HL-60 (cell line): ENCODE data around the gene CSNK1G1.
"Not testable (repeated sequence)": the region's sequence is repeated elsewhere in the genome, so short reads cannot be mapped to it uniquely, and the experiment has no call there.

ENCODE experiments used
- DNase-seq, 2 experiments: peaks; one replicate each; pipeline ENCODE4 v3.0.0-alpha.2; 2010 to 2020; ENCODE audit warnings: low read depth in 1 of 2, low spot score in 1 of 2
- H3K27ac ChIP-seq: fragments of 250-450 bp; sonication (Bioruptor Pico); replicated peaks from 2 replicates; pipeline ENCODE4 v1.5.1; 2020; ENCODE audit warnings: mild to moderate bottlenecking, moderate library complexity
- H3K27me3 ChIP-seq: fragments of 250-450 bp; sonication (Bioruptor Pico); 2 replicates; pipeline ENCODE4 v1.5.1; 2021; ENCODE audit warnings: mild to moderate bottlenecking, moderate library complexity; ENCODE audit not compliant: insufficient read depth, poor library complexity, severe bottlenecking
- H3K4me3 ChIP-seq: replicated peaks from 2 replicates; pipeline ENCODE4 v1.5.1; 2011; ENCODE audit warnings: mild to moderate bottlenecking, control low read depth, low read length; ENCODE audit not compliant: insufficient read depth
- GABPA ChIP-seq: IDR thresholded peaks from 2 replicates; pipeline ENCODE4 v1.6.1; 2012; ENCODE audit warnings: low read depth
- POLR2AphosphoS5 ChIP-seq: IDR thresholded peaks from 2 replicates; pipeline ENCODE4 v1.6.1; 2012; ENCODE audit warnings: low read depth
- SPI1 ChIP-seq: IDR thresholded peaks from 2 replicates; pipeline ENCODE4 v1.6.1; 2012; ENCODE audit warnings: low read depth, mild to moderate bottlenecking, borderline replicate concordance
- TF ChIP-seq, protein P1 (sequence below): IDR thresholded peaks from one replicate; pipeline ENCODE4 v1.5.1; 2011; ENCODE audit warnings: low read length, control low read depth, inconsistent platforms; ENCODE audit not compliant: insufficient read depth
- TF ChIP-seq, protein P2 (sequence below): IDR thresholded peaks from 2 replicates; pipeline ENCODE4 v1.6.1; 2012; ENCODE audit warnings: low read depth; ENCODE audit not compliant: insufficient replicate concordance

CSNK1G1 gene

DNA sequence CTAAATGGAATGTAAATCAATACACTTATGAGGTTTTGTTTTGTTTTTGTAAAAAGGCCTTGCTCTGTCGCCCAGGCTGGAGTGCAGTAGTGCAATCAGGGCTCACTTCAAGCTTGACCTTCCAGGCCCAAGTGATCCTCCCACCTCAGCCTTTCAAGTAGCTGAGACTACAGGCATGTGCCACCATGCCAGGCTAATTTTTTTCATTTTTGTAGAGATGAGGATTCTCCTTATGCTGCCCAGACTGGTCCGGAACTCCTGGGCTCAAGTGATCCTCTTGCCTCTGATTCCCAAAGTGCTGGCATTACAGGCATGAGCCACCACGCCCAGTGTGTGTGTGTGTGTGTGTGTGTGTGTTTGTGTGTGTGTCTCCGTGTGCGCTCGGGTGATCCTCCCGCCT is 30.3 kb upstream of the CSNK1G1 start:
- TF ChIP-seq, protein P1, sequence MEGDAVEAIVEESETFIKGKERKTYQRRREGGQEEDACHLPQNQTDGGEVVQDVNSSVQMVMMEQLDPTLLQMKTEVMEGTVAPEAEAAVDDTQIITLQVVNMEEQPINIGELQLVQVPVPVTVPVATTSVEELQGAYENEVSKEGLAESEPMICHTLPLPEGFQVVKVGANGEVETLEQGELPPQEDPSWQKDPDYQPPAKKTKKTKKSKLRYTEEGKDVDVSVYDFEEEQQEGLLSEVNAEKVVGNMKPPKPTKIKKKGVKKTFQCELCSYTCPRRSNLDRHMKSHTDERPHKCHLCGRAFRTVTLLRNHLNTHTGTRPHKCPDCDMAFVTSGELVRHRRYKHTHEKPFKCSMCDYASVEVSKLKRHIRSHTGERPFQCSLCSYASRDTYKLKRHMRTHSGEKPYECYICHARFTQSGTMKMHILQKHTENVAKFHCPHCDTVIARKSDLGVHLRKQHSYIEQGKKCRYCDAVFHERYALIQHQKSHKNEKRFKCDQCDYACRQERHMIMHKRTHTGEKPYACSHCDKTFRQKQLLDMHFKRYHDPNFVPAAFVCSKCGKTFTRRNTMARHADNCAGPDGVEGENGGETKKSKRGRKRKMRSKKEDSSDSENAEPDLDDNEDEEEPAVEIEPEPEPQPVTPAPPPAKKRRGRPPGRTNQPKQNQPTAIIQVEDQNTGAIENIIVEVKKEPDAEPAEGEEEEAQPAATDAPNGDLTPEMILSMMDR = no peak
- TF ChIP-seq POLR2AphosphoS5 (no peak), SPI1 (no peak), GABPA (no peak)
- TF ChIP-seq, protein P2, sequence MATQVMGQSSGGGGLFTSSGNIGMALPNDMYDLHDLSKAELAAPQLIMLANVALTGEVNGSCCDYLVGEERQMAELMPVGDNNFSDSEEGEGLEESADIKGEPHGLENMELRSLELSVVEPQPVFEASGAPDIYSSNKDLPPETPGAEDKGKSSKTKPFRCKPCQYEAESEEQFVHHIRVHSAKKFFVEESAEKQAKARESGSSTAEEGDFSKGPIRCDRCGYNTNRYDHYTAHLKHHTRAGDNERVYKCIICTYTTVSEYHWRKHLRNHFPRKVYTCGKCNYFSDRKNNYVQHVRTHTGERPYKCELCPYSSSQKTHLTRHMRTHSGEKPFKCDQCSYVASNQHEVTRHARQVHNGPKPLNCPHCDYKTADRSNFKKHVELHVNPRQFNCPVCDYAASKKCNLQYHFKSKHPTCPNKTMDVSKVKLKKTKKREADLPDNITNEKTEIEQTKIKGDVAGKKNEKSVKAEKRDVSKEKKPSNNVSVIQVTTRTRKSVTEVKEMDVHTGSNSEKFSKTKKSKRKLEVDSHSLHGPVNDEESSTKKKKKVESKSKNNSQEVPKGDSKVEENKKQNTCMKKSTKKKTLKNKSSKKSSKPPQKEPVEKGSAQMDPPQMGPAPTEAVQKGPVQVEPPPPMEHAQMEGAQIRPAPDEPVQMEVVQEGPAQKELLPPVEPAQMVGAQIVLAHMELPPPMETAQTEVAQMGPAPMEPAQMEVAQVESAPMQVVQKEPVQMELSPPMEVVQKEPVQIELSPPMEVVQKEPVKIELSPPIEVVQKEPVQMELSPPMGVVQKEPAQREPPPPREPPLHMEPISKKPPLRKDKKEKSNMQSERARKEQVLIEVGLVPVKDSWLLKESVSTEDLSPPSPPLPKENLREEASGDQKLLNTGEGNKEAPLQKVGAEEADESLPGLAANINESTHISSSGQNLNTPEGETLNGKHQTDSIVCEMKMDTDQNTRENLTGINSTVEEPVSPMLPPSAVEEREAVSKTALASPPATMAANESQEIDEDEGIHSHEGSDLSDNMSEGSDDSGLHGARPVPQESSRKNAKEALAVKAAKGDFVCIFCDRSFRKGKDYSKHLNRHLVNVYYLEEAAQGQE = no peak
- no peak overlapping the region for H3K4me3 ChIP-seq
- DNase-seq = no peak
- no peaks in the 10 kb centered on the region for H3K27me3 ChIP-seq
- H3K27ac ChIP-seq = no peak overlapping the region

DNA sequence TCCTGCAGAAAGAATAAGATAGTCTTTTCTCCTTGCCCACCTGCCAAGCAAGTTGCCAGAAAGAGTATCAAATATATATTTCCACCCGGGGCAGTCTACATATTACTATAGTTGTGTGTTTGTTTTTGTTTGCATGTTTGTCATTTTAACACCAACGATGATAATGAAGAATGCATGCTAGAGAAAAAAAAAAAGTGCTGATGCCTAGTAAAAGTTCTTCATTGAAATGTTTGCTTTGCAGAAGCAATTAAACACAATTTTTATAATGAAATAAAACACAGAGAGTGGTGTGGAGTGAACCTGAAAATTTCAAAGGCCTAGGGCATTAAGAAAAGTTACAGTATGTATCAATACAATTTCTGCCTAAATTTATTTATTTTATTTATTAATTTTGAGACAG is 27.8 kb upstream of the CSNK1G1 start:
- Histone ChIP-seq H3K27ac (no peak overlapping the region), H3K27me3 (no peaks in the 10 kb centered on the region), H3K4me3 (no peak overlapping the region)
- no peak for DNase-seq
- TF ChIP-seq SPI1 = no peak
- TF ChIP-seq POLR2AphosphoS5 = no peak
- TF ChIP-seq, protein P2 = no peak
- TF ChIP-seq, protein P1 = no peak
- no peak for TF ChIP-seq GABPA

DNA sequence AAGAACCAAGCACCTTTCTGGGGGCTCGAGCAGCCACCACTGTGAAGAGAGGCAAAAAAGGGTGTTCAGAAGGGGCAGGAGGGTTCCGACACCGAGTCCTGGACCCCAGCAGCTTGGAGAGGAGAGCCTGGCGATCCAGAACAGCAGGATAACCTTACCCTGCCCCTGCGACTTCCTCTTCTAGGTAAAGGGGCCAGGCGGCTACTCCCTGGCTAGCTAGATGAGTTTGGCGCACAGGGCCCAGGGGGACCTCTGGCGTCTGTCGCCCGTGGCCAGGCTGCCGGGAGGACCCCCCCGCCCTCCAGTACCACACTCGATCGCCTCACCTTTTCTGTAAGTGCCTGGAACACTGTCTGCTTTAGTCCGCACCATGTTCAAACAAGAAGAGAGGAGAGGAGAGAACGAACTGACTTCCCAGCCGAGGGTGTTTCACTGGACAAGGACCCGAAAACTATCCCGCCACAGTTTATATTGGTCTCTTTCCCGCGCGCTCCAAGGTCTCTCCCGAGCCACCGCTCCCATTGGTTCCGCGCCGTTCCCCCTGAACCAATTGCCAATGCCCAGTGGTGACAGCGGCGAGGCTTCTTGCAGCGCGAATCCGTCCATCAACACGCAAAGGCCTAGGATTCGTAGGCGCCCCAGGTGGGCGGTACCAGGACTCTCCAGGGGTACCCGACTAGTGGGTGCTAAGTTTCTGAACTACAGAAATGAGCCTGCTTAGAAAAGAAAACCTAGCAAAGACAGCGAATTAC is 25.2 kb upstream of the CSNK1G1 start, which contains the start of gene PCLAF:
Gene PCLAF (minus strand): TSS at position 442 of the 752 bp plus-strand sequence. CDS start 70 bp downstream, at position 372.
- TF ChIP-seq, protein P1 = no peak
- no peak for TF ChIP-seq GABPA
- peak; percentile 93 for TF ChIP-seq POLR2AphosphoS5
- peak; percentile 74 for TF ChIP-seq SPI1
- no peaks in the 10 kb centered on the region for H3K27me3 ChIP-seq
- peak within 1 kb of the TSS; percentile 92 for H3K27ac ChIP-seq
- peak within 1 kb of the TSS; percentile 65 for H3K4me3 ChIP-seq
- peak; percentile 79 to 99 for DNase-seq

DNA sequence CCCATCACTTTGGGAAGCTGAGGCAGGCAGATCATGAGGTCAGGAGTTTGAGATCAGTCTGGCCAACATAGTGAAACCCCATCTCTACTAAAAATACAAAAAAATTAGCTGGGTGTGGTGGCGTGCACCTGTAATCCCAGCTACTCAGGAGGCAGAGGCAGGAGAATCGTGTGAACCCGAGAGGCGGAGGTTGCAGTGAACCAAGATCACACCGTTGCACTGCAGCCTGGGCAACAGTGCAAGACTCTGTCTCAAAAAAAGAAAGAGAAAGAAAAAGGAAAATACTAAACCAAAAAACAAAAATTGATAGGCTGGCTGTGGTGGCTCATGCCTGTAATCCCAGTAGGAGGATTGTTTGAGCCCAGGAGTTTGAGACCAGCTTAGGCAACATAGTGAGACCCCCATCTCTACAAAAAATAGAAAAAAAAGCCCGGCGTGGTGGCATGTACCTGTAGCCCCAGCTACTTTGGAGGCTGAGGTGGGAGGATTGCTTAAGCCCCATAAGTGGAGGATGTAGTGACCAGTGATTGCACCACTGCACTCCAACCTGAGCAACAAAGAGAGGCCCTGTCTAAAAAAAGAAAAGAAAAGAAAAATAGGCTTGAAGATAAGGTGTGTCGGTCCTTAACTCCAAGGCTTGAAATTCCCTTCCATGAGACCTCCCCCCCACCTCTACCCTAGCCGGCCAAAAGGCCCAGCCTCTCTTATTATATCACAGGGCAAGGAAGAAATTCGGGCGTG is 24.3 kb upstream of the CSNK1G1 start:
- Histone ChIP-seq H3K4me3 (peak overlapping the region; percentile 65), H3K27ac (peak overlapping the region; percentile 92)
- not testable (repeated sequence) for H3K27me3 ChIP-seq
- DNase-seq = peak in 1 of 2 experiments; percentile 16
